GM12878 (cell line): ENCODE measurements around the gene TMC8. TPM values are rescaled to one million over a fixed set of nuclear protein-coding genes. Genes with fewer than 3 reads are reported as not detected.

Experiments used
- ATAC-seq: fragments of 200-7000 bp; cut with Tn5 transposase; 3 replicates; pipeline ENCODE4 v1.9.1; 2020; ENCODE audit warnings: mild to moderate bottlenecking, moderate library complexity
- BruUV-seq: library from RNA; stranded (reverse); fragments of 400-500 nt; replicated peaks from 2 replicates; lab custom pipeline; 2021; lab: Mats Ljungman, UMichigan
- CTCF ChIA-PET: fragments of 300-600 bp; sonication (Branson Sonifier 250); formaldehyde crosslinking; extraction: SDS; loops from one replicate; lab custom pipeline; 2021; ENCODE audit warnings: inconsistent platforms; lab: Yijun Ruan, JAX
- POLR2A ChIA-PET: fragments of 350-600 bp; formaldehyde crosslinking; extraction: SDS; loops from one replicate; lab custom pipeline; 2021; ENCODE audit warnings: inconsistent platforms; lab: Charles Lee
- RAD21 ChIA-PET: fragments of 300-600 bp; sonication (Branson Sonifier 250); formaldehyde crosslinking; loops from one replicate; lab custom pipeline; 2023; ENCODE audit warnings: antibody characterized with exemption; ENCODE audit not compliant: unreplicated experiment; lab: Charles Lee
- SMC1A ChIA-PET: fragments of 300-600 bp; sonication (Branson Sonifier 250); formaldehyde crosslinking; loops from one replicate; lab custom pipeline; 2023; ENCODE audit not compliant: unreplicated experiment, uncharacterized antibody; lab: Charles Lee
- DNase-seq: peaks from one replicate; pipeline ENCODE4 v3.0.0-alpha.2; 2011; ENCODE audit warnings: low read depth, low spot score
- FAIRE-seq: peaks from 3 replicates; lab custom pipeline; 2011; peaks lifted over from hg19 to GRCh38; lab: Jason Lieb, UNC
- H2AFZ ChIP-seq: 2 replicates; pipeline ENCODE4 v1.6.0; 2011; ENCODE audit warnings: low read depth, low read length, control low read depth; ENCODE audit not compliant: control insufficient read depth
- H3K27ac ChIP-seq: 2 replicates; pipeline ENCODE4 v1.5.1; 2011; ENCODE audit warnings: control low read depth; ENCODE audit not compliant: control insufficient read depth, insufficient read depth
- H3K27me3 ChIP-seq, 2 experiments: replicated peaks in 1 of 2; 2 replicates each; pipeline versions ENCODE4 v1.6.0 to v1.6.1; 2011; ENCODE audit warnings: low read length in 1 of 2; ENCODE audit not compliant: control insufficient read depth in 2 of 2, insufficient read depth in 2 of 2
- H3K36me3 ChIP-seq, 2 experiments: 2 replicates each; pipeline ENCODE4 v1.5.1; 2011; ENCODE audit warnings: low read length in 1 of 2; ENCODE audit not compliant: control insufficient read depth in 2 of 2, insufficient read depth in 2 of 2
- H3K4me1 ChIP-seq: 2 replicates; pipeline ENCODE4 v1.6.1; 2011; ENCODE audit warnings: mild to moderate bottlenecking, low read length, moderate library complexity, mixed read lengths; ENCODE audit not compliant: control insufficient read depth, insufficient read depth
- H3K4me2 ChIP-seq: 2 replicates; pipeline ENCODE4 v1.6.0; 2011; ENCODE audit warnings: control low read depth; ENCODE audit not compliant: control insufficient read depth, insufficient read depth
- H3K4me3 ChIP-seq: fragments of 200-600 bp; sonication (generic); 2 replicates; pipeline ENCODE4 v1.5.1; 2016
- H3K79me2 ChIP-seq: 2 replicates; pipeline ENCODE4 v1.6.0; 2011; ENCODE audit warnings: low read length; ENCODE audit not compliant: control insufficient read depth, insufficient read depth
- H3K9ac ChIP-seq: 2 replicates; pipeline ENCODE4 v1.8.0; 2011; ENCODE audit warnings: low read length, control low read depth, mixed read lengths; ENCODE audit not compliant: control insufficient read depth, insufficient read depth
- H3K9me3 ChIP-seq: replicated peaks from 3 replicates; pipeline ENCODE4 v1.5.1; 2011; ENCODE audit warnings: mild to moderate bottlenecking, low read length; ENCODE audit not compliant: control insufficient read depth, insufficient read depth
- H4K20me1 ChIP-seq: 2 replicates; pipeline ENCODE4 v1.6.0; 2011; ENCODE audit not compliant: control insufficient read depth, insufficient read depth
- JUNB ChIP-seq: IDR thresholded peaks from 2 replicates; pipeline ENCODE4 v1.6.1; 2016; ENCODE audit warnings: antibody characterized with exemption, mild to moderate bottlenecking
- WGBS: methylation state at CpG from one replicate; pipeline ENCODE4 v1.1.6; 2016; ENCODE audit warnings: low lambda C conversion rate; ENCODE audit not compliant: insufficient replicate concordance, insufficient coverage; ENCODE audit errors: missing lambda C conversion rate; 5-methylcytosine and 5-hydroxymethylcytosine counted together
- in situ Hi-C: fragments of 300-500 bp; cut with MboI; formaldehyde crosslinking; loops from 9 replicates; pipeline ENCODE4 v1.14.3; 2018; ENCODE audit warnings: mixed read lengths
- intact Hi-C: fragments of 100-400 bp; cut with micrococcal nuclease; formaldehyde crosslinking; loops from one replicate; pipeline ENCODE4 v1.14.2; 2022; ENCODE audit not compliant: unreplicated experiment
- polyA plus RNA-seq, 11 experiments: library from polyadenylated mRNA; depleted of rRNA in 4 of 11; unstranded in 6 of 11; stranded (reverse) in 5 of 11; fragments of >200 nt; fragmentation: Nextera tagmentation in 4 of 11; fragmentation: Illumina TruSeq in 1 of 11; extraction: Ambion mirVana in 4 of 11; extraction: Trizol in 1 of 11; gene quantifications; 1 replicate in 1 of 11; 2 replicates in 10 of 11; pipeline versions ENCODE4 v1.2.1 to v1.2.3, GENCODE V29; 2011 to 2016; ENCODE audit warnings: inconsistent platforms in 2 of 11, missing spikeins in 2 of 11, low read depth in 1 of 11
- total RNA-seq, 4 experiments: library from RNA; depleted of rRNA in 3 of 4; stranded (reverse); fragments of >200 nt in 3 of 4; fragmentation: Illumina TruSeq in 1 of 4; extraction: Trizol in 1 of 4; gene quantifications; 2 replicates each; pipeline versions ENCODE4 v1.2.1 to v1.2.3, GENCODE V29; 2013 to 2021
- TF ChIP-seq, protein P1 (sequence below): fragments of 150-350 bp; IDR thresholded peaks from 2 replicates; pipeline ENCODE4 v1.6.1; 2016; ENCODE audit warnings: low read depth, low read length

TMC8 gene
- total and polyA plus RNA-seq, 10 of the 15 experiments (the other 5 are each of a cell fraction or from before 2014, with no cell fraction given) = 2.7 to 128 (median 40.0) TPM

DNA sequence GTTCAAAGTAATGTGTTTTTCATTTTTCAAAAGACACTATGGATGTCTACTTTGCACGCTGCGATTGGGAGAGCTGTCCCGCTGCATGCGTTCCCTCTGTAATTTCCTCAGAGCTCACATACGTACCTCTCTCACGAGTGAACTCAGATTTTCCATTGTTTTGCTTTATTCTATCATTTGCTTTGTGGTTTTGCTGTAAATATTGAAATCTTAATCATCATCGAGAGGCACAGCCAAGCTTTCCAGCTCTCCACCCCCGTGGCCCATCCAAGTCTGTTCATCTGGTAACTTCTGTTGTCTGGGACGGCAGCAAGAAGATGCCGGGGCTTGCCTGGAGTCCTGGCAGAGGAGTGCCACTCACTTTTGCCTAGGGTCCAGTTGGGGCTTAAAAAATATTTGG is 23.1 kb upstream of the TMC8 start:
- RAD21 ChIA-PET = interaction anchor here (1.4 kb wide), 1 partner anchor 144 kb away, joined by 4 read pairs; no protein-coding TSS in a partner anchor
- CTCF ChIA-PET = interaction anchor here (0.9 to 3.5 kb wide), 3 partner anchors 22 to 94 kb away, joined by 3 to 15 read pairs (median 3); no protein-coding TSS in a partner anchor
- FAIRE-seq (no peak), DNase-seq (no peak), ATAC-seq (no peak)
- POLR2A ChIA-PET = no interaction called here
- peaks cover 1% of the 10 kb centered on the region for H3K79me2 ChIP-seq
- intact Hi-C loops (no loop called here), in situ Hi-C loops (no loop called here)
- no TSS peak for BruUV-seq
- SMC1A ChIA-PET = no interaction called here
- no peaks in the 10 kb centered on the region for H3K9me3 ChIP-seq
- no peak overlapping the region for H2AFZ ChIP-seq
- 87% methylated on average over 10 of the region's 10 CpGs for WGBS
- no peaks in the 10 kb centered on the region for H3K4me1 ChIP-seq
- no peaks in the 10 kb centered on the region for H3K27me3 ChIP-seq
- H4K20me1 ChIP-seq = no peaks in the 10 kb centered on the region
- no peak overlapping the region for H3K27ac ChIP-seq
- peaks cover 12 to 23% of the 10 kb centered on the region in 2 experiments for H3K36me3 ChIP-seq
- H3K9ac ChIP-seq = no peak overlapping the region
- H3K4me3 ChIP-seq = no peak overlapping the region
- no peak overlapping the region for H3K4me2 ChIP-seq
- TF ChIP-seq, protein P1, sequence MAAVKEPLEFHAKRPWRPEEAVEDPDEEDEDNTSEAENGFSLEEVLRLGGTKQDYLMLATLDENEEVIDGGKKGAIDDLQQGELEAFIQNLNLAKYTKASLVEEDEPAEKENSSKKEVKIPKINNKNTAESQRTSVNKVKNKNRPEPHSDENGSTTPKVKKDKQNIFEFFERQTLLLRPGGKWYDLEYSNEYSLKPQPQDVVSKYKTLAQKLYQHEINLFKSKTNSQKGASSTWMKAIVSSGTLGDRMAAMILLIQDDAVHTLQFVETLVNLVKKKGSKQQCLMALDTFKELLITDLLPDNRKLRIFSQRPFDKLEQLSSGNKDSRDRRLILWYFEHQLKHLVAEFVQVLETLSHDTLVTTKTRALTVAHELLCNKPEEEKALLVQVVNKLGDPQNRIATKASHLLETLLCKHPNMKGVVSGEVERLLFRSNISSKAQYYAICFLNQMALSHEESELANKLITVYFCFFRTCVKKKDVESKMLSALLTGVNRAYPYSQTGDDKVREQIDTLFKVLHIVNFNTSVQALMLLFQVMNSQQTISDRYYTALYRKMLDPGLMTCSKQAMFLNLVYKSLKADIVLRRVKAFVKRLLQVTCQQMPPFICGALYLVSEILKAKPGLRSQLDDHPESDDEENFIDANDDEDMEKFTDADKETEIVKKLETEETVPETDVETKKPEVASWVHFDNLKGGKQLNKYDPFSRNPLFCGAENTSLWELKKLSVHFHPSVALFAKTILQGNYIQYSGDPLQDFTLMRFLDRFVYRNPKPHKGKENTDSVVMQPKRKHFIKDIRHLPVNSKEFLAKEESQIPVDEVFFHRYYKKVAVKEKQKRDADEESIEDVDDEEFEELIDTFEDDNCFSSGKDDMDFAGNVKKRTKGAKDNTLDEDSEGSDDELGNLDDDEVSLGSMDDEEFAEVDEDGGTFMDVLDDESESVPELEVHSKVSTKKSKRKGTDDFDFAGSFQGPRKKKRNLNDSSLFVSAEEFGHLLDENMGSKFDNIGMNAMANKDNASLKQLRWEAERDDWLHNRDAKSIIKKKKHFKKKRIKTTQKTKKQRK = no peak
- no peak for TF ChIP-seq JUNB
